ENCODE measurements around the gene BTBD9.

The BTBD9 gene

GRCh38 chr6:38420207-38420606, 219.5 kb downstream of the BTBD9 start:
- H3K9me3 ChIP-seq (ENCODE audit: severe bottlenecking), result no peaks in the 10 kb centered on the region
- H3K4me3 ChIP-seq (ENCODE audit: low read depth, low read length), result no peak overlapping the region
- H3K36me3 ChIP-seq, result no peaks in the 10 kb centered on the region
- H3K27me3 ChIP-seq (ENCODE audit: insufficient read depth, low read depth, severe bottlenecking), result no peaks in the 10 kb centered on the region
- TF ChIP-seq, protein P1, sequence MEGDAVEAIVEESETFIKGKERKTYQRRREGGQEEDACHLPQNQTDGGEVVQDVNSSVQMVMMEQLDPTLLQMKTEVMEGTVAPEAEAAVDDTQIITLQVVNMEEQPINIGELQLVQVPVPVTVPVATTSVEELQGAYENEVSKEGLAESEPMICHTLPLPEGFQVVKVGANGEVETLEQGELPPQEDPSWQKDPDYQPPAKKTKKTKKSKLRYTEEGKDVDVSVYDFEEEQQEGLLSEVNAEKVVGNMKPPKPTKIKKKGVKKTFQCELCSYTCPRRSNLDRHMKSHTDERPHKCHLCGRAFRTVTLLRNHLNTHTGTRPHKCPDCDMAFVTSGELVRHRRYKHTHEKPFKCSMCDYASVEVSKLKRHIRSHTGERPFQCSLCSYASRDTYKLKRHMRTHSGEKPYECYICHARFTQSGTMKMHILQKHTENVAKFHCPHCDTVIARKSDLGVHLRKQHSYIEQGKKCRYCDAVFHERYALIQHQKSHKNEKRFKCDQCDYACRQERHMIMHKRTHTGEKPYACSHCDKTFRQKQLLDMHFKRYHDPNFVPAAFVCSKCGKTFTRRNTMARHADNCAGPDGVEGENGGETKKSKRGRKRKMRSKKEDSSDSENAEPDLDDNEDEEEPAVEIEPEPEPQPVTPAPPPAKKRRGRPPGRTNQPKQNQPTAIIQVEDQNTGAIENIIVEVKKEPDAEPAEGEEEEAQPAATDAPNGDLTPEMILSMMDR (IDR thresholded peaks at IDR 0.05; ENCODE audit: low read depth, low read length), result no peak
- H3K27ac ChIP-seq, result no peak overlapping the region
- DNase-seq, result no peak

DNA sequence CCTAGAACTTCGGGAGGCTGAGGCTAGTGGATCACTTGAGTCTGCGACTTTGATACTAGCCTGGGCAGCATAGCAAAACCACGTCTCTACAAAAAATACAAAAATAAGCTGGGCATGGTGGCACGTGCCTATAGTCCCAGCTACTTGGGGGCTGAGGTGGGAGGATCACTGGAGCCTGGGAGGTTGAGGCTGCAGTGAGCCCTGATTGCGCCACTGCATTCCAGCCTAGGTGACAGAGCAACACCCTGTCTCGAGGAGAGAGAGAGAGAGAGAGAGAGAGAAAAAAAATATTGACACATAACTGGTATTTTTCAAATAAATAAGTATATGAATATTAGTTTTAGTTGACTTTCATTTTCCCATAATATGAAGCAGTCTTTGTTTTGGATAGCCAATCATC, 222.2 kb downstream of the BTBD9 start:
- Histone ChIP-seq H3K27ac (no peak overlapping the region), H3K4me3 (ENCODE audit: low read depth, low read length) (no peak overlapping the region), H3K9me3 (ENCODE audit: severe bottlenecking) (no peaks in the 10 kb centered on the region), H3K36me3 (no peaks in the 10 kb centered on the region), H3K27me3 (ENCODE audit: insufficient read depth, low read depth, severe bottlenecking) (no peaks in the 10 kb centered on the region)
- TF ChIP-seq, protein P1 (IDR thresholded peaks at IDR 0.05; ENCODE audit: low read depth, low read length), result no peak
- no peak for DNase-seq

- DNase-seq, result no peak
- TF ChIP-seq, protein P1 (IDR thresholded peaks at IDR 0.05; ENCODE audit: low read depth, low read length), result no peak
- Histone ChIP-seq H3K27me3 (ENCODE audit: insufficient read depth, low read depth, severe bottlenecking) (no peaks in the 10 kb centered on the region), H3K9me3 (ENCODE audit: severe bottlenecking) (no peaks in the 10 kb centered on the region), H3K36me3 (no peaks in the 10 kb centered on the region), H3K4me3 (ENCODE audit: low read depth, low read length) (no peak overlapping the region), H3K27ac (no peak overlapping the region)
Observed at GRCh38 chr6:38415231-38416005, 224.3 kb downstream of the BTBD9 start.

DNA sequence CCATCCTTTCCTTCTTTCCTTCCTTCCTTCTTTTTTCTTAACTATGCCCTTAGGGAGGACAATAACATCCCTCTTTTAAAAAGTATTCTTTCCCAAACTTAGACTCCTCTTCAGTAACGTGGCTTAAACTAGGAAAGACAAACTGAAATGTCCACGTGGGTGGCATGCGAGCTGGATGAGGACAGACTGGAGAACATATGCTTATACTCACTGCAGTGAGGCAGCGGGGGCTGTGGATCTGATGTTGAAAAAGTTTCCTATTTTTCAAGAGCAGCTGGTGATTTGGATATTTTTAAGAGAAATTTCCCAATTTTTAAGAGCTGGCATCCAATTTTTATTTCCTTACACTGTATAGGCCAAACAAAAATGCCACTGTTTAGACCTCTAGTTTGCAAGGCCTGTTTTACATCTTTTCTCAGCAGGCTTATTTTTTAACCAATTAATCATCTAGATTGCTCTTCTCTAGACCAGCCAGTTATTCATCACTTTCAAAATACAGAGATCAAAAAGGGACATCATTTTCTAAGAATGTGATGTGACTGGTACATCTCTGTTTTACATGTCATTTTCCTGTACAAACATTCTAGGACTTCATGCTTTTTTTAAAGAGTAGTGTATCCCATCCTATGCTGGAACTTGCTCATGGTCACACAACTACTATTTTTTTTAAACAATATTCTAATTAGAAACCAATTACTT, 226.5 kb downstream of the BTBD9 start:
- DNase-seq, result no peak
- H3K27ac ChIP-seq, result no peak overlapping the region
- H3K4me3 ChIP-seq (ENCODE audit: low read depth, low read length), result no peak overlapping the region
- H3K36me3 ChIP-seq, result no peaks in the 10 kb centered on the region
- H3K27me3 ChIP-seq (ENCODE audit: insufficient read depth, low read depth, severe bottlenecking), result no peaks in the 10 kb centered on the region
- no peaks in the 10 kb centered on the region for H3K9me3 ChIP-seq (ENCODE audit: severe bottlenecking)
- TF ChIP-seq, protein P1 (IDR thresholded peaks at IDR 0.05; ENCODE audit: low read depth, low read length), result no peak

GRCh38 chr6:38407192-38407591, 232.5 kb downstream of the BTBD9 start:
- TF ChIP-seq, protein P1 (IDR thresholded peaks at IDR 0.05; ENCODE audit: low read depth, low read length), result no peak
- H3K4me3 ChIP-seq (ENCODE audit: low read depth, low read length), result no peak overlapping the region
- no peaks in the 10 kb centered on the region for H3K36me3 ChIP-seq
- DNase-seq, result no peak
- no peaks in the 10 kb centered on the region for H3K27me3 ChIP-seq (ENCODE audit: insufficient read depth, low read depth, severe bottlenecking)
- H3K9me3 ChIP-seq (ENCODE audit: severe bottlenecking), result no peaks in the 10 kb centered on the region
- H3K27ac ChIP-seq, result no peak overlapping the region

Measured in WERI-Rb-1 (cell line).